Thyroid gland (tissue), 4 donors: ENCODE measurements around the gene VAV3.

Experiments used
- POLR2A ChIP-seq, 2 donors: fragments of 450-650 bp; IDR thresholded peaks; one replicate each; pipeline ENCODE4 v1.6.1; 2017; ENCODE audit warnings: antibody characterized with exemption in 2 of 2, mild to moderate bottlenecking in 2 of 2, moderate library complexity in 1 of 2
- TF ChIP-seq, protein P1 (sequence below), 6 experiments: fragments of 200-600 bp in 3 of 6; fragments of 450-650 bp in 3 of 6; sonication (generic) in 3 of 6; IDR thresholded peaks; one replicate each; pipeline ENCODE4 v1.5.1; 2016 to 2019; ENCODE audit warnings: antibody characterized with exemption in 6 of 6, mild to moderate bottlenecking in 2 of 6, inconsistent platforms in 1 of 6, moderate library complexity in 1 of 6

DNA sequence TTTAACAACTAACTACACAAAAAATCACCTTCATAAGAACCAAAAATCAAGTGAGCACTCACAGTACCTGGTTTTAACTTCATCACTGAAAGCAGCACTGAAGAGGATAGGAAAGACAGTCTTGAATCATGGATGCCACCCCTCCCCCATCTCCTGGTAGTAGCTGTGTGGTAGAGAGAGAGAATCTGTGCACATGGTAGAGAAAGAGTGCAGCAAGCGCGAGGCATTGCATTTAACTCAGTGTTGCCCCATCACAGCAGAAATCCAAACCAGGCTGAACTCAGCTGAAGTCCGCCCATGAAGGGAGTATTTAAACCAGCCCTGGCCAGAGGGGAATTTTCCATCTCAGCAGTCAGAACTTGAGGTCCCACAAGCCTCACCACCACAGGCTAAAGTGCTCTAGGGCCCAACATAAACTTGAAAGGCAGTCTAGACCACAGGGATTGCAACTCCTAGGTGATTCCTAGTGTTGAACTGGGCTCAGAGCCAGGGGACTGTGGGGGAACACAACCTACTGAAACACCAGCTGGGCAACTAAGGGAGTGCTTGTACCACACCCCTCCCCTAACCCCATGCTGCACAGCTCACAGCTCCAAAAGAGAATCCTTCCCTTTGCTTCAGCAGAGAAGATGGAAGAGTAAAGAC, 38.4 kb downstream of the VAV3 start:
- TF ChIP-seq, protein P1, sequence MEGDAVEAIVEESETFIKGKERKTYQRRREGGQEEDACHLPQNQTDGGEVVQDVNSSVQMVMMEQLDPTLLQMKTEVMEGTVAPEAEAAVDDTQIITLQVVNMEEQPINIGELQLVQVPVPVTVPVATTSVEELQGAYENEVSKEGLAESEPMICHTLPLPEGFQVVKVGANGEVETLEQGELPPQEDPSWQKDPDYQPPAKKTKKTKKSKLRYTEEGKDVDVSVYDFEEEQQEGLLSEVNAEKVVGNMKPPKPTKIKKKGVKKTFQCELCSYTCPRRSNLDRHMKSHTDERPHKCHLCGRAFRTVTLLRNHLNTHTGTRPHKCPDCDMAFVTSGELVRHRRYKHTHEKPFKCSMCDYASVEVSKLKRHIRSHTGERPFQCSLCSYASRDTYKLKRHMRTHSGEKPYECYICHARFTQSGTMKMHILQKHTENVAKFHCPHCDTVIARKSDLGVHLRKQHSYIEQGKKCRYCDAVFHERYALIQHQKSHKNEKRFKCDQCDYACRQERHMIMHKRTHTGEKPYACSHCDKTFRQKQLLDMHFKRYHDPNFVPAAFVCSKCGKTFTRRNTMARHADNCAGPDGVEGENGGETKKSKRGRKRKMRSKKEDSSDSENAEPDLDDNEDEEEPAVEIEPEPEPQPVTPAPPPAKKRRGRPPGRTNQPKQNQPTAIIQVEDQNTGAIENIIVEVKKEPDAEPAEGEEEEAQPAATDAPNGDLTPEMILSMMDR (IDR thresholded peaks at IDR 0.05): no peak
- no peak for TF ChIP-seq POLR2A (IDR thresholded peaks at IDR 0.05)
